K562 (cell line): Measurements from ENCODE around the gene NFATC1. TPM values are rescaled to one million over a fixed set of nuclear protein-coding genes. Genes with fewer than 3 reads are reported as not detected.

Source experiments
- ATAC-seq: fragments of 200-7000 bp; cut with Tn5 transposase; 3 replicates; pipeline ENCODE4 v1.9.1; 2020; ENCODE audit warnings: moderate library complexity
- BruUV-seq: library from RNA; stranded (reverse); fragments of 400-500 nt; replicated peaks from 2 replicates; lab custom pipeline; 2021; lab: Mats Ljungman, UMichigan
- CTCF ChIA-PET: fragments of 300-600 bp; formaldehyde crosslinking; extraction: SDS; loops from one replicate; lab custom pipeline; 2021; ENCODE audit warnings: low intra/inter-chr PET ratio; lab: Yijun Ruan, JAX
- POLR2A ChIA-PET: fragments of 300-600, 350-650 bp; sonication (Branson Sonifier 250); formaldehyde crosslinking; extraction: SDS; loops from one replicate; lab custom pipeline; 2021; ENCODE audit warnings: antibody characterized with exemption, inconsistent platforms; lab: Yijun Ruan, JAX
- DNase-seq, 4 experiments: peaks; one replicate each; pipeline versions ENCODE4 v3.0.0 to v3.0.0-alpha.2; 2011 to 2018; ENCODE audit warnings: low spot score in 3 of 4, mixed read lengths in 3 of 4; ENCODE audit errors: extremely low read depth in 1 of 4
- FAIRE-seq: peaks from 2 replicates; lab custom pipeline; 2011; peaks lifted over from hg19 to GRCh38; lab: Jason Lieb, UNC
- H2AFZ ChIP-seq: 2 replicates; pipeline ENCODE4 v1.6.0; 2011; ENCODE audit warnings: low read depth, low read length, control low read depth, inconsistent platforms
- H3K27ac ChIP-seq: fragments of 200-600 bp; 3 replicates; pipeline ENCODE4 v1.8.0; 2011; ENCODE audit warnings: low read depth, mild to moderate bottlenecking, control low read depth, inconsistent platforms, low read length, moderate library complexity, mixed read lengths; ENCODE audit errors: extremely low read depth
- H3K27me3 ChIP-seq, 2 experiments: fragments of 300-600 bp in 1 of 2; 2 replicates in 1 of 2; 3 replicates in 1 of 2; pipeline versions ENCODE4 v1.6.0 to v1.8.0; 2011; ENCODE audit warnings: inconsistent platforms in 2 of 2, low read length in 2 of 2, mild to moderate bottlenecking in 1 of 2, mixed read lengths in 1 of 2, moderate library complexity in 1 of 2; ENCODE audit not compliant: control insufficient read depth in 2 of 2, insufficient read depth in 2 of 2
- H3K36me3 ChIP-seq: fragments of 300-600 bp; 3 replicates; pipeline ENCODE4 v1.8.0; 2011; ENCODE audit warnings: mild to moderate bottlenecking, low read length, inconsistent platforms; ENCODE audit not compliant: control insufficient read depth, insufficient read depth
- H3K4me1 ChIP-seq, 2 experiments: fragments of 200-600 bp in 1 of 2; replicated peaks in 1 of 2; 2 replicates in 1 of 2; 3 replicates in 1 of 2; pipeline versions ENCODE4 v1.5.1 to v1.8.0; 2011; ENCODE audit warnings: inconsistent platforms in 2 of 2, low read length in 2 of 2, mild to moderate bottlenecking in 1 of 2, mixed read lengths in 1 of 2, moderate library complexity in 1 of 2; ENCODE audit not compliant: control insufficient read depth in 2 of 2, insufficient read depth in 2 of 2
- H3K4me2 ChIP-seq: 2 replicates; pipeline ENCODE4 v1.6.1; 2011; ENCODE audit warnings: low read length, control low read depth, inconsistent platforms, mixed read lengths; ENCODE audit not compliant: insufficient read depth
- H3K4me3 ChIP-seq: fragments of 200-600 bp; sonication (generic), shearing (Covaris generic); 2 replicates; pipeline ENCODE4 v1.5.1; 2016; ENCODE audit warnings: control low read depth, inconsistent platforms
- H3K79me2 ChIP-seq: fragments of 200-600 bp; 3 replicates; pipeline ENCODE4 v1.8.0; 2011; ENCODE audit warnings: low read length, inconsistent platforms; ENCODE audit not compliant: control insufficient read depth, insufficient read depth
- H3K9ac ChIP-seq, 2 experiments: 2 replicates each; pipeline versions ENCODE4 v1.6.0 to v1.6.1; 2011; ENCODE audit warnings: low read depth in 2 of 2, low read length in 2 of 2, control low read depth in 1 of 2, inconsistent platforms in 1 of 2, mild to moderate bottlenecking in 1 of 2, mixed read lengths in 1 of 2; ENCODE audit not compliant: insufficient read depth in 1 of 2
- H3K9me1 ChIP-seq: one replicate; pipeline ENCODE4 v1.6.0; 2011; ENCODE audit warnings: inconsistent platforms, mild to moderate bottlenecking, low read length, moderate library complexity; ENCODE audit not compliant: control insufficient read depth, insufficient read depth
- H3K9me3 ChIP-seq: replicated peaks from 2 replicates; pipeline ENCODE4 v1.5.1; 2011; ENCODE audit warnings: low read depth, low read length, inconsistent platforms; ENCODE audit not compliant: control insufficient read depth, insufficient read depth
- H4K20me1 ChIP-seq: replicated peaks from 2 replicates; pipeline ENCODE4 v1.6.1; 2011; ENCODE audit warnings: low read length, inconsistent platforms, mixed read lengths; ENCODE audit not compliant: control insufficient read depth, insufficient read depth
- CEBPB ChIP-seq: fragments of 450-650 bp; IDR thresholded peaks from 2 replicates; pipeline ENCODE4 v1.6.1; 2016; ENCODE audit warnings: missing genetic modification characterization, missing compliant biosample characterization
- RBFOX2 ChIP-seq: fragments of 200-400 bp; formaldehyde crosslinking; IDR thresholded peaks from 2 replicates; pipeline ENCODE4 v1.6.1; 2017; ENCODE audit warnings: low read depth, mild to moderate bottlenecking, low read length, moderate library complexity
- SAFB2 ChIP-seq: fragments of 200-400 bp; formaldehyde crosslinking; IDR thresholded peaks from 2 replicates; pipeline ENCODE4 v1.6.1; 2018; ENCODE audit warnings: borderline replicate concordance, low read length, low read depth, moderate library complexity; ENCODE audit not compliant: severe bottlenecking
- ZFX ChIP-seq: sonication (generic); formaldehyde crosslinking; IDR thresholded peaks from 2 replicates; pipeline ENCODE4 v1.8.0; 2022; ENCODE audit warnings: mild to moderate bottlenecking, missing genetic modification reagents, moderate library complexity
- ZNF551 ChIP-seq: fragments of 250-450 bp; sonication (Bioruptor Pico); IDR thresholded peaks from 2 replicates; pipeline ENCODE4 v1.5.0; 2021; ENCODE audit warnings: mild to moderate bottlenecking, moderate library complexity
- WGBS: fragments of 100-300 bp; shearing (Covaris generic); methylation state at CpG from one replicate; pipeline ENCODE4 v1.1.6; 2016; ENCODE audit warnings: low coverage, mixed read lengths; ENCODE audit not compliant: insufficient coverage; ENCODE audit errors: missing lambda C conversion rate; 5-methylcytosine and 5-hydroxymethylcytosine counted together
- in situ Hi-C: fragments of 300-500 bp; cut with MboI; formaldehyde crosslinking; loops from 4 replicates; pipeline ENCODE4 v1.15.0; 2018; ENCODE audit warnings: inconsistent platforms, mixed read lengths
- intact Hi-C: fragments of 100-400 bp; cut with micrococcal nuclease; formaldehyde crosslinking; loops from 2 replicates; pipeline ENCODE4 v1.14.2; 2022
- polyA plus RNA-seq, 8 experiments: library from polyadenylated mRNA; depleted of rRNA in 4 of 8; stranded (reverse) in 5 of 8; unstranded in 3 of 8; fragments of >200 nt; fragmentation: Nextera tagmentation in 2 of 8; fragmentation: Illumina TruSeq in 1 of 8; extraction: Ambion mirVana in 2 of 8; extraction: Trizol in 1 of 8; gene quantifications; 2 replicates each; pipeline versions ENCODE4 v1.2.1 to v1.2.3, GENCODE V29; 2011 to 2014; ENCODE audit warnings: inconsistent platforms in 1 of 8, missing spikeins in 1 of 8
- total RNA-seq, 7 experiments: library from RNA; depleted of rRNA in 6 of 7; stranded (reverse); fragments of >200 nt in 6 of 7; fragmentation: Illumina TruSeq in 2 of 7; extraction: Trizol in 2 of 7; gene quantifications; 2 replicates each; pipeline versions ENCODE4 v1.2.1 to v1.2.3, GENCODE V29; 2011 to 2021; ENCODE audit warnings: low replicate concordance in 1 of 7
- TF ChIP-seq, protein P1 (sequence below), 2 experiments: fragments of 450-650 bp in 1 of 2; sonication (generic) in 1 of 2; formaldehyde crosslinking in 1 of 2; IDR thresholded peaks in 1 of 2; conservative IDR thresholded peaks in 1 of 2; 2 replicates each; pipeline versions ENCODE4 v1.6.1 to v1.8.1; 2016 to 2023; ENCODE audit warnings: mild to moderate bottlenecking in 2 of 2, moderate library complexity in 2 of 2, inconsistent platforms in 1 of 2, missing genetic modification reagents in 1 of 2
- TF ChIP-seq, protein P2 (sequence below), 2 experiments: IDR thresholded peaks; 2 replicates each; pipeline ENCODE4 v1.6.1; 2011; ENCODE audit warnings: borderline replicate concordance in 1 of 2, control low read depth in 1 of 2, low read depth in 1 of 2, low read length in 1 of 2, mild to moderate bottlenecking in 1 of 2, mixed read lengths in 1 of 2, moderate library complexity in 1 of 2; ENCODE audit not compliant: insufficient read depth in 1 of 2, insufficient read length in 1 of 2, poor library complexity in 1 of 2, severe bottlenecking in 1 of 2; ENCODE audit errors: extremely low read depth in 1 of 2
- TF ChIP-seq, protein P3 (sequence below): sonication (generic); formaldehyde crosslinking; IDR thresholded peaks from 2 replicates; pipeline ENCODE4 v1.5.0; 2020; ENCODE audit warnings: missing genetic modification reagents
- TF ChIP-seq, protein P4 (sequence below): sonication (generic); formaldehyde crosslinking; IDR thresholded peaks from 2 replicates; pipeline ENCODE4 v1.9.0; 2022; ENCODE audit warnings: mild to moderate bottlenecking, missing genetic modification reagents

The NFATC1 gene
- total and polyA plus RNA-seq, 9 of the 15 experiments (the other 6 are each of a cell fraction or from before 2014, with no cell fraction given), result 1.1 to 16.4 (median 2.5) TPM

- TF ChIP-seq, protein P1, sequence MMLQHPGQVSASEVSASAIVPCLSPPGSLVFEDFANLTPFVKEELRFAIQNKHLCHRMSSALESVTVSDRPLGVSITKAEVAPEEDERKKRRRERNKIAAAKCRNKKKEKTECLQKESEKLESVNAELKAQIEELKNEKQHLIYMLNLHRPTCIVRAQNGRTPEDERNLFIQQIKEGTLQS (IDR thresholded peaks at IDR 0.05), result no peak; the same call in 1 of the 2 replicates
- TF ChIP-seq, protein P1 (CRISPR knock-in tag; conservative IDR thresholded peaks at IDR 0.05), result no peak
These were observed 111.4 kb downstream of the NFATC1 start (continued) for GRCh38 chr18:79507076-79507545.

GRCh38 chr18:79507546-79508480 lies 112.1 kb downstream of the NFATC1 start:
- Histone ChIP-seq H3K4me2 (peak overlapping the region; percentile 72), H3K36me3 (0 out of 3 replicates have a peak, but pooled peaks cover 5% of the 10 kb centered on the region), H3K9me1 (no peaks in the 10 kb centered on the region), H3K4me1 (peaks cover 48 to 68% of the 10 kb centered on the region in 2 experiments), H3K9ac (peak overlapping the region; percentile 56 to 87; a peak in 3 of 4 replicates), H3K27me3 (no peaks in the 10 kb centered on the region), H4K20me1 (no peaks in the 10 kb centered on the region), H2AFZ (peak overlapping the region; percentile 68; the same call in 1 of the 2 replicates), H3K27ac (peak overlapping the region; percentile 79), H3K9me3 (no peaks in the 10 kb centered on the region), H3K79me2 (0 out of 3 replicates have a peak, but pooled peaks cover 2% of the 10 kb centered on the region), H3K4me3 (no peak overlapping the region)
- ATAC-seq (no peak), DNase-seq (peak in 1 of 4 experiments; percentile 9), FAIRE-seq (peak; percentile 29)
- in situ Hi-C loops (no loop called here), intact Hi-C loops (loop anchor here (5.0 to 10.0 kb wide), 2 partner anchors 111 to 1513 kb away; partner anchors contain the start of gene NFATC1)
- CTCF ChIA-PET, result no interaction called here
- TF ChIP-seq, protein P2, sequence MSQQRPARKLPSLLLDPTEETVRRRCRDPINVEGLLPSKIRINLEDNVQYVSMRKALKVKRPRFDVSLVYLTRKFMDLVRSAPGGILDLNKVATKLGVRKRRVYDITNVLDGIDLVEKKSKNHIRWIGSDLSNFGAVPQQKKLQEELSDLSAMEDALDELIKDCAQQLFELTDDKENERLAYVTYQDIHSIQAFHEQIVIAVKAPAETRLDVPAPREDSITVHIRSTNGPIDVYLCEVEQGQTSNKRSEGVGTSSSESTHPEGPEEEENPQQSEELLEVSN (IDR thresholded peaks at IDR 0.05; ENCODE audit: borderline replicate concordance in 1 of 2, extremely low read depth in 1 of 2, insufficient read depth in 1 of 2, insufficient read length in 1 of 2, low read depth in 1 of 2, low read length in 1 of 2, poor library complexity in 1 of 2, severe bottlenecking in 1 of 2), result peak in 1 of 2 experiments; percentile 68
- TF ChIP-seq CEBPB (peak; percentile 44; the same call in 1 of the 2 replicates), ZNF551 (CRISPR knock-in tag) (no peak), RBFOX2 (peak; percentile 55), SAFB2 (no peak), ZFX (CRISPR knock-in tag) (0 out of 2 replicates have a peak, but pooled peaks have one; percentile 20)
- TF ChIP-seq, protein P3, sequence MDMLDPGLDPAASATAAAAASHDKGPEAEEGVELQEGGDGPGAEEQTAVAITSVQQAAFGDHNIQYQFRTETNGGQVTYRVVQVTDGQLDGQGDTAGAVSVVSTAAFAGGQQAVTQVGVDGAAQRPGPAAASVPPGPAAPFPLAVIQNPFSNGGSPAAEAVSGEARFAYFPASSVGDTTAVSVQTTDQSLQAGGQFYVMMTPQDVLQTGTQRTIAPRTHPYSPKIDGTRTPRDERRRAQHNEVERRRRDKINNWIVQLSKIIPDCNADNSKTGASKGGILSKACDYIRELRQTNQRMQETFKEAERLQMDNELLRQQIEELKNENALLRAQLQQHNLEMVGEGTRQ (CRISPR knock-in tag), result peak; percentile 60
- TF ChIP-seq, protein P4, sequence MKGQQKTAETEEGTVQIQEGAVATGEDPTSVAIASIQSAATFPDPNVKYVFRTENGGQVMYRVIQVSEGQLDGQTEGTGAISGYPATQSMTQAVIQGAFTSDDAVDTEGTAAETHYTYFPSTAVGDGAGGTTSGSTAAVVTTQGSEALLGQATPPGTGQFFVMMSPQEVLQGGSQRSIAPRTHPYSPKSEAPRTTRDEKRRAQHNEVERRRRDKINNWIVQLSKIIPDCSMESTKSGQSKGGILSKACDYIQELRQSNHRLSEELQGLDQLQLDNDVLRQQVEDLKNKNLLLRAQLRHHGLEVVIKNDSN (CRISPR knock-in tag), result peak; percentile 53
- no TSS peak for BruUV-seq
- POLR2A ChIA-PET, result interaction anchor here (0.6 to 0.9 kb wide), 4 partner anchors 10 to 50 kb away, joined by 3 read pairs; no protein-coding TSS in a partner anchor
- 61% methylated on average over 27 of the region's 46 CpGs for WGBS
